SK-N-SH (cell line): ENCODE data around the gene ZNF3.

Experiments used
- EP300 ChIP-seq, 2 experiments: IDR thresholded peaks; 2 replicates each; pipeline versions ENCODE4 v1.4.0 to v1.6.1; 2012; ENCODE audit warnings: borderline replicate concordance in 1 of 2, low read depth in 1 of 2, low read length in 1 of 2
- FOXM1 ChIP-seq: IDR thresholded peaks from 2 replicates; pipeline ENCODE4 v1.4.0; 2012; ENCODE audit warnings: low read depth, mild to moderate bottlenecking
- GABPA ChIP-seq: IDR thresholded peaks from 2 replicates; pipeline ENCODE4 v1.4.0; 2012; ENCODE audit warnings: low read depth, mild to moderate bottlenecking
- MAX ChIP-seq: IDR thresholded peaks from 2 replicates; pipeline ENCODE4 v1.4.0; 2012; ENCODE audit warnings: low read depth
- POLR2AphosphoS5 ChIP-seq: IDR thresholded peaks from 2 replicates; pipeline ENCODE4 v1.6.1; 2012; ENCODE audit warnings: low read depth, low read length
- RAD21 ChIP-seq: IDR thresholded peaks from 2 replicates; pipeline ENCODE4 v1.6.1; 2012; ENCODE audit warnings: mild to moderate bottlenecking, low read length
- RXRA ChIP-seq: IDR thresholded peaks from 2 replicates; pipeline ENCODE4 v1.4.0; 2012; ENCODE audit warnings: low read depth, mild to moderate bottlenecking, borderline replicate concordance
- TAF1 ChIP-seq: IDR thresholded peaks from 2 replicates; pipeline ENCODE4 v1.6.1; 2012; ENCODE audit warnings: low read depth, mild to moderate bottlenecking, low read length, moderate library complexity, borderline replicate concordance
- USF2 ChIP-seq: fragments of 150-350 bp; IDR thresholded peaks from 2 replicates; pipeline ENCODE4 v1.6.1; 2017; ENCODE audit warnings: antibody characterized with exemption, low read length, low read depth, borderline replicate concordance
- YY1 ChIP-seq: IDR thresholded peaks from 2 replicates; pipeline ENCODE4 v1.4.0; 2012; ENCODE audit warnings: low read depth, mild to moderate bottlenecking
- TF ChIP-seq, protein P1 (sequence below): fragments of 200-600 bp; sonication (generic); IDR thresholded peaks from 2 replicates; pipeline ENCODE4 v1.6.1; 2017; ENCODE audit warnings: antibody characterized with exemption, mild to moderate bottlenecking, moderate library complexity
- TF ChIP-seq, protein P2 (sequence below): IDR thresholded peaks from 2 replicates; pipeline ENCODE4 v1.6.1; 2012; ENCODE audit warnings: mild to moderate bottlenecking, low read depth, low read length, moderate library complexity

GRCh38 chr7:100130608-100131453, 49.3 kb upstream of the ZNF3 start:
- no peak for TF ChIP-seq FOXM1
- no peak for TF ChIP-seq GABPA
- TF ChIP-seq, protein P1, sequence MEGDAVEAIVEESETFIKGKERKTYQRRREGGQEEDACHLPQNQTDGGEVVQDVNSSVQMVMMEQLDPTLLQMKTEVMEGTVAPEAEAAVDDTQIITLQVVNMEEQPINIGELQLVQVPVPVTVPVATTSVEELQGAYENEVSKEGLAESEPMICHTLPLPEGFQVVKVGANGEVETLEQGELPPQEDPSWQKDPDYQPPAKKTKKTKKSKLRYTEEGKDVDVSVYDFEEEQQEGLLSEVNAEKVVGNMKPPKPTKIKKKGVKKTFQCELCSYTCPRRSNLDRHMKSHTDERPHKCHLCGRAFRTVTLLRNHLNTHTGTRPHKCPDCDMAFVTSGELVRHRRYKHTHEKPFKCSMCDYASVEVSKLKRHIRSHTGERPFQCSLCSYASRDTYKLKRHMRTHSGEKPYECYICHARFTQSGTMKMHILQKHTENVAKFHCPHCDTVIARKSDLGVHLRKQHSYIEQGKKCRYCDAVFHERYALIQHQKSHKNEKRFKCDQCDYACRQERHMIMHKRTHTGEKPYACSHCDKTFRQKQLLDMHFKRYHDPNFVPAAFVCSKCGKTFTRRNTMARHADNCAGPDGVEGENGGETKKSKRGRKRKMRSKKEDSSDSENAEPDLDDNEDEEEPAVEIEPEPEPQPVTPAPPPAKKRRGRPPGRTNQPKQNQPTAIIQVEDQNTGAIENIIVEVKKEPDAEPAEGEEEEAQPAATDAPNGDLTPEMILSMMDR, result peak; percentile 98
- no peak for TF ChIP-seq TAF1
- TF ChIP-seq MAX, result no peak
- TF ChIP-seq, protein P2, sequence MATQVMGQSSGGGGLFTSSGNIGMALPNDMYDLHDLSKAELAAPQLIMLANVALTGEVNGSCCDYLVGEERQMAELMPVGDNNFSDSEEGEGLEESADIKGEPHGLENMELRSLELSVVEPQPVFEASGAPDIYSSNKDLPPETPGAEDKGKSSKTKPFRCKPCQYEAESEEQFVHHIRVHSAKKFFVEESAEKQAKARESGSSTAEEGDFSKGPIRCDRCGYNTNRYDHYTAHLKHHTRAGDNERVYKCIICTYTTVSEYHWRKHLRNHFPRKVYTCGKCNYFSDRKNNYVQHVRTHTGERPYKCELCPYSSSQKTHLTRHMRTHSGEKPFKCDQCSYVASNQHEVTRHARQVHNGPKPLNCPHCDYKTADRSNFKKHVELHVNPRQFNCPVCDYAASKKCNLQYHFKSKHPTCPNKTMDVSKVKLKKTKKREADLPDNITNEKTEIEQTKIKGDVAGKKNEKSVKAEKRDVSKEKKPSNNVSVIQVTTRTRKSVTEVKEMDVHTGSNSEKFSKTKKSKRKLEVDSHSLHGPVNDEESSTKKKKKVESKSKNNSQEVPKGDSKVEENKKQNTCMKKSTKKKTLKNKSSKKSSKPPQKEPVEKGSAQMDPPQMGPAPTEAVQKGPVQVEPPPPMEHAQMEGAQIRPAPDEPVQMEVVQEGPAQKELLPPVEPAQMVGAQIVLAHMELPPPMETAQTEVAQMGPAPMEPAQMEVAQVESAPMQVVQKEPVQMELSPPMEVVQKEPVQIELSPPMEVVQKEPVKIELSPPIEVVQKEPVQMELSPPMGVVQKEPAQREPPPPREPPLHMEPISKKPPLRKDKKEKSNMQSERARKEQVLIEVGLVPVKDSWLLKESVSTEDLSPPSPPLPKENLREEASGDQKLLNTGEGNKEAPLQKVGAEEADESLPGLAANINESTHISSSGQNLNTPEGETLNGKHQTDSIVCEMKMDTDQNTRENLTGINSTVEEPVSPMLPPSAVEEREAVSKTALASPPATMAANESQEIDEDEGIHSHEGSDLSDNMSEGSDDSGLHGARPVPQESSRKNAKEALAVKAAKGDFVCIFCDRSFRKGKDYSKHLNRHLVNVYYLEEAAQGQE, result no peak
- TF ChIP-seq USF2, result no peak
- TF ChIP-seq EP300 (IDR thresholded peaks at IDR 0.05; ENCODE audit: borderline replicate concordance in 1 of 2, low read depth in 1 of 2, low read length in 1 of 2), result no peak
- TF ChIP-seq RAD21, result peak; percentile 79
- TF ChIP-seq RXRA, result no peak
- TF ChIP-seq POLR2AphosphoS5, result no peak
- no peak for TF ChIP-seq YY1
